ENCODE results near the gene SIDT1. TPM values are rescaled to one million over a fixed set of nuclear protein-coding genes. Genes with fewer than 3 reads are reported as not detected.
A peak's percentile ranks its signal among the peaks of the same experiment; 100 is the strongest.

The SIDT1 gene
- total RNA-seq, 1 experiment from 2014 or later: not detected

GRCh38 chr3:113623324-113623723, 91.0 kb downstream of the SIDT1 start:
- Histone ChIP-seq H3K4ac (ENCODE audit: low read depth, low read length) (no peak overlapping the region), H4K20me1 (ENCODE audit: control insufficient read depth, insufficient read depth, insufficient read length) (no peaks in the 10 kb centered on the region), H3K23ac (ENCODE audit: insufficient read length, low read depth, low read length) (no peak overlapping the region), H3K27ac (ENCODE audit: insufficient read length, low read depth, low read length) (no peak overlapping the region), H3K14ac (ENCODE audit: insufficient read depth, low read length) (no peak overlapping the region), H2BK5ac (ENCODE audit: insufficient read length, low read length) (no peak overlapping the region), H3K79me1 (ENCODE audit: insufficient read depth, low read depth, low read length, poor library complexity, severe bottlenecking) (no peaks in the 10 kb centered on the region), H3K4me2 (ENCODE audit: insufficient read depth, insufficient read length, low read length) (no peak overlapping the region), H4K8ac (replicated peaks; ENCODE audit: insufficient read length, low read depth, low read length) (no peak overlapping the region), H3K23me2 (ENCODE audit: insufficient read length, low read depth, low read length, poor library complexity, severe bottlenecking) (no peaks in the 10 kb centered on the region), H3K79me2 (ENCODE audit: insufficient read depth, low read length) (no peaks in the 10 kb centered on the region), H2BK20ac (ENCODE audit: low read depth, low read length, poor library complexity, severe bottlenecking) (no peak overlapping the region), H2AK5ac (ENCODE audit: insufficient read length, low read length) (no peak overlapping the region), H3K4me1 (ENCODE audit: insufficient read depth, low read length) (no peaks in the 10 kb centered on the region), H3K9me3 (ENCODE audit: control insufficient read depth, low read depth, low read length) (no peaks in the 10 kb centered on the region), H3K18ac (ENCODE audit: insufficient read length, low read depth, low read length) (no peak overlapping the region), H4K5ac (ENCODE audit: insufficient read length, low read depth, low read length) (no peak overlapping the region), H3T11ph (ENCODE audit: low read length) (no peak overlapping the region), H3K9ac (ENCODE audit: extremely low read depth, insufficient read length, low read length) (no peak overlapping the region), H2BK15ac (ENCODE audit: low read depth, low read length) (no peak overlapping the region), H3K56ac (ENCODE audit: insufficient read length, low read depth, low read length) (no peak overlapping the region), H4K91ac (ENCODE audit: insufficient read length, low read depth, low read length) (no peak overlapping the region), H2BK120ac (ENCODE audit: low read depth, low read length, poor library complexity, severe bottlenecking) (no peak overlapping the region), H2AFZ (ENCODE audit: low read length) (no peak overlapping the region), H3K27me3 (ENCODE audit: insufficient read depth, low read length) (no peaks in the 10 kb centered on the region), H2BK12ac (ENCODE audit: insufficient read length, low read depth, low read length) (no peak overlapping the region)
- H3K36me3 Mint-ChIP-seq (ENCODE audit: insufficient read depth in 1 of 3, low read depth in 3 of 3): no peaks in the 10 kb centered on the region
- TF ChIP-seq CTCF (conservative IDR thresholded peaks at IDR 0.05): peak; percentile 60
- H3K4me3 Mint-ChIP-seq: no peak overlapping the region
- DNase-seq: peak; percentile 72
- peaks cover 14% of the 10 kb centered on the region for H3K27me3 Mint-ChIP-seq (ENCODE audit: low read depth)
- no CpG with 5 or more reads among the region's 19 CpGs for WGBS (ENCODE audit: extremely low coverage, insufficient read length, low lambda C conversion rate)
- H3K4me1 Mint-ChIP-seq: 0 out of 4 replicates have a peak, but pooled peaks cover 2 to 4% of the 10 kb centered on the region in 2 experiments
- H3K9me3 Mint-ChIP-seq: no peaks in the 10 kb centered on the region
- no peak overlapping the region; a peak in 1 of 7 replicates for H3K27ac Mint-ChIP-seq

All from H9 (cell line).